Smooth muscle cell (in vitro differentiated cells): ENCODE data around the gene FRMD4B. TPM values are rescaled to one million over a fixed set of nuclear protein-coding genes. Genes with fewer than 3 reads are reported as not detected.

Source experiments
- DNase-seq: peaks from one replicate; lab custom pipeline; 2025; ENCODE audit not compliant: unreplicated experiment; lab: John Stamatoyannopoulos, UW
- H2AFZ ChIP-seq: fragments of 200-600 bp; sonication (generic); 2 replicates; pipeline ENCODE4 v1.6.0; 2016; ENCODE audit warnings: antibody characterized with exemption, low read depth, mild to moderate bottlenecking
- H3F3A ChIP-seq: fragments of 200-600 bp; sonication (generic); 2 replicates; pipeline ENCODE4 v1.6.0; 2017; ENCODE audit warnings: antibody characterized with exemption, low read depth
- H3K27ac ChIP-seq: fragments of 200-600 bp; sonication (generic); 2 replicates; pipeline ENCODE4 v1.5.1; 2016; ENCODE audit warnings: low read depth, mild to moderate bottlenecking
- H3K27me3 ChIP-seq: fragments of 200-600 bp; sonication (generic); 2 replicates; pipeline ENCODE4 v1.6.1; 2016; ENCODE audit warnings: low read depth, mild to moderate bottlenecking
- H3K36me3 ChIP-seq: fragments of 200-600 bp; sonication (generic); 2 replicates; pipeline ENCODE4 v1.5.1; 2016; ENCODE audit warnings: low read depth
- H3K4me1 ChIP-seq: fragments of 200-600 bp; sonication (generic); 2 replicates; pipeline ENCODE4 v1.5.1; 2016; ENCODE audit warnings: low read depth
- H3K4me2 ChIP-seq: fragments of 200-600 bp; sonication (generic); 2 replicates; pipeline ENCODE4 v1.6.0; 2016; ENCODE audit warnings: mild to moderate bottlenecking
- H3K4me3 ChIP-seq: fragments of 200-600 bp; sonication (generic); 2 replicates; pipeline ENCODE4 v1.5.1; 2016; ENCODE audit warnings: mild to moderate bottlenecking
- H3K79me2 ChIP-seq: fragments of 200-600 bp; sonication (generic); 2 replicates; pipeline ENCODE4 v1.6.0; 2016; ENCODE audit warnings: low read depth, mild to moderate bottlenecking
- H3K9ac ChIP-seq: fragments of 200-600 bp; sonication (generic); 2 replicates; pipeline ENCODE4 v1.6.0; 2016; ENCODE audit warnings: low read depth
- H3K9me3 ChIP-seq: fragments of 200-600 bp; sonication (generic); replicated peaks from 2 replicates; pipeline ENCODE4 v1.5.1; 2016; ENCODE audit warnings: low read depth
- H4K20me1 ChIP-seq: fragments of 200-600 bp; sonication (generic); 2 replicates; pipeline ENCODE4 v1.6.0; 2016; ENCODE audit warnings: low read depth
- WGBS: methylation state at CpG from one replicate; pipeline ENCODE4 v1.1.7; 2016; ENCODE audit warnings: low lambda C conversion rate; 5-methylcytosine and 5-hydroxymethylcytosine counted together
- polyA plus RNA-seq: library from polyadenylated mRNA; unstranded; fragments of >200 nt; fragmentation: Nextera tagmentation; extraction: Ambion mirVana; gene quantifications from 2 replicates; pipeline ENCODE4 v1.2.1, GENCODE V29; 2016
- total RNA-seq: library from RNA; depleted of rRNA; stranded (reverse); fragments of >200 nt; gene quantifications from 2 replicates; pipeline ENCODE4 v1.2.3, GENCODE V29; 2014
- TF ChIP-seq, protein P1 (sequence below): fragments of 200-600 bp; sonication (generic); IDR thresholded peaks from 2 replicates; pipeline ENCODE4 v1.5.1; 2017; ENCODE audit warnings: borderline replicate concordance, mild to moderate bottlenecking, antibody characterized with exemption; ENCODE audit not compliant: insufficient read depth, poor library complexity, severe bottlenecking

Gene FRMD4B
- total and polyA plus RNA-seq, 2 experiments from 2014 or later = 3.7 to 24.3 TPM

DNA sequence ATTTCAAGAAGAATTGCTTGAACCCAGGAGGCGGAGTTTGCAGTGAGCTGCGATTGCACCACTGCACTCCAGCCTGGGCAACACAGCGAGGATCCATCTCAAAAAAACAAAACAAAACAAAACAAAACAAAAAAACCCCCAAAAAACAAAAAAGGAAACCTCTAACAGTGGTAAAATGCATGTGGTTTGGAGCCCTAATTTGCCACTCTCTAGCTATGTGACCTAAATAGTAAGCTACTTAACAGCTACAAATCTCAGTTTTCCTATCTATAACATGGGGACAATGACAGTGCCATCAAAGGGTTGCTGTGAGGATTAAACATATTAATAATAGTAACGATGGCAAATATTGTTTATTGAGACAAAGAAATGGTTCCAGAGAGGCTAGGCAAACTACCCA is 144.1 kb downstream of the FRMD4B start:
- H2AFZ ChIP-seq = no peak overlapping the region
- TF ChIP-seq, protein P1, sequence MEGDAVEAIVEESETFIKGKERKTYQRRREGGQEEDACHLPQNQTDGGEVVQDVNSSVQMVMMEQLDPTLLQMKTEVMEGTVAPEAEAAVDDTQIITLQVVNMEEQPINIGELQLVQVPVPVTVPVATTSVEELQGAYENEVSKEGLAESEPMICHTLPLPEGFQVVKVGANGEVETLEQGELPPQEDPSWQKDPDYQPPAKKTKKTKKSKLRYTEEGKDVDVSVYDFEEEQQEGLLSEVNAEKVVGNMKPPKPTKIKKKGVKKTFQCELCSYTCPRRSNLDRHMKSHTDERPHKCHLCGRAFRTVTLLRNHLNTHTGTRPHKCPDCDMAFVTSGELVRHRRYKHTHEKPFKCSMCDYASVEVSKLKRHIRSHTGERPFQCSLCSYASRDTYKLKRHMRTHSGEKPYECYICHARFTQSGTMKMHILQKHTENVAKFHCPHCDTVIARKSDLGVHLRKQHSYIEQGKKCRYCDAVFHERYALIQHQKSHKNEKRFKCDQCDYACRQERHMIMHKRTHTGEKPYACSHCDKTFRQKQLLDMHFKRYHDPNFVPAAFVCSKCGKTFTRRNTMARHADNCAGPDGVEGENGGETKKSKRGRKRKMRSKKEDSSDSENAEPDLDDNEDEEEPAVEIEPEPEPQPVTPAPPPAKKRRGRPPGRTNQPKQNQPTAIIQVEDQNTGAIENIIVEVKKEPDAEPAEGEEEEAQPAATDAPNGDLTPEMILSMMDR = no peak
- peaks cover 12% of the 10 kb centered on the region for H3F3A ChIP-seq
- 94% methylated on average over 4 of the region's 4 CpGs for WGBS
- no peaks in the 10 kb centered on the region for H3K9me3 ChIP-seq
- no peaks in the 10 kb centered on the region for H3K79me2 ChIP-seq
- peak overlapping the region; percentile 99 for H3K27ac ChIP-seq
- H3K4me2 ChIP-seq = no peak overlapping the region
- H3K36me3 ChIP-seq = no peaks in the 10 kb centered on the region
- H3K27me3 ChIP-seq = no peaks in the 10 kb centered on the region
- peaks cover 25% of the 10 kb centered on the region for H3K4me1 ChIP-seq
- no peak for DNase-seq
- peak overlapping the region; percentile 1 for H3K9ac ChIP-seq
- no peaks in the 10 kb centered on the region for H4K20me1 ChIP-seq
- H3K4me3 ChIP-seq = no peak overlapping the region

DNA sequence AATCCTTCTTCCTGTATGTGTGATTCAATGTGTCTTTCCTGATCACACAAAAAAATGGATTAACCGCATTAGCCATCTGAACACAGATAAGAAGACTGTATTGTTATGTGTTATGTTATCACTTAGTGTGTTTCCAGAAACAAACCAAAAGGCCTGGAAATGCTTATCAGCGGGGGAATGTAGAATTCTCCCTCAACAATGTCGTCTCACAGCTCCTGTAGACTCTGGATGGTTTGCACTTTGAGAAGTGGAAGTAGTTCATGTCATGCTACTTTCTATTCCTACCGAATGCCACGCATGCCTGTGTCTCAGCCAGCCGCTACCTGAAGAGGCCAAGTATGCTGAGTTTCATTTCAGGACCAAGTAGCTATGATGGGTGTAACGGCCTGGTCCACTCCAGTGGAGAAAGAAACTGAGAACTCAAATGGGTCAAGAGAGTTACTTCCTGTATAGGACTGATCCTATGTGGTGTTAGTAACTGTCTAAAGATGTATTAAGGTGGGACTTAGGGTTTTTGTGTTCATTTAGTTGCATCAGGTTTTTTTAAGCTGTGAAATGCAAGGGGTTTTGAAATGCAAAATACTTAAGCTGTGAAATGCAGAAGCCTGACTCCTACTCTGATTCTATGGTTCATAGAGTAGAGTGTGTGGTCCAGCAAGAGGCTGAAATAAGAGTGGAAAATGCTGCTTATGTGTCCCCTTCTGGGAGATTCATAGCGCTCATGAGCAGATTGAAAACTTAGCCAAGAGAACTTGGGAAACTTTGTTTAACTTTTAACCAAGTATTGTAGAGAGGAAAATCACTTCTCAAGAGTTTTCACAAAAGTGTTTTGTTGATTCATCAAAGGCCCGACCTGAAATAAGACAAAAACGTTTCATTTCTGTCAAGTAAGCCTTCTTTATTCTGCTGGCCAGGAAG is 145.0 kb downstream of the FRMD4B start:
- no peaks in the 10 kb centered on the region for H3K36me3 ChIP-seq
- no peak overlapping the region for H2AFZ ChIP-seq
- H3F3A ChIP-seq = peaks cover 12% of the 10 kb centered on the region
- peak overlapping the region; percentile 21 for H3K9ac ChIP-seq
- H3K79me2 ChIP-seq = no peaks in the 10 kb centered on the region
- H3K4me3 ChIP-seq = no peak overlapping the region
- no peaks in the 10 kb centered on the region for H3K27me3 ChIP-seq
- no peak for DNase-seq
- WGBS = 28% methylated on average over 10 of the region's 10 CpGs
- no peaks in the 10 kb centered on the region for H4K20me1 ChIP-seq
- peak overlapping the region; percentile 99 for H3K27ac ChIP-seq
- peaks cover 25% of the 10 kb centered on the region for H3K4me1 ChIP-seq
- H3K9me3 ChIP-seq = no peaks in the 10 kb centered on the region
- H3K4me2 ChIP-seq = peak overlapping the region; percentile 61
- TF ChIP-seq, protein P1 = no peak

- no peaks in the 10 kb centered on the region for H3K79me2 ChIP-seq
- no peaks in the 10 kb centered on the region for H4K20me1 ChIP-seq
- H3K9me3 ChIP-seq = no peaks in the 10 kb centered on the region
- TF ChIP-seq, protein P1 = no peak
- no peaks in the 10 kb centered on the region for H3K27me3 ChIP-seq
- peaks cover 21% of the 10 kb centered on the region for H3K4me1 ChIP-seq
- H2AFZ ChIP-seq = no peak overlapping the region
- no peak overlapping the region for H3K27ac ChIP-seq
- H3K4me2 ChIP-seq = no peak overlapping the region
- no peaks in the 10 kb centered on the region for H3K36me3 ChIP-seq
- no peak for DNase-seq
- H3K4me3 ChIP-seq = no peak overlapping the region
- 93% methylated on average over 1 of the region's 1 CpG for WGBS
- no peak overlapping the region for H3K9ac ChIP-seq
- H3F3A ChIP-seq = peaks cover 16% of the 10 kb centered on the region
Measured at GRCh38 chr3:69239063-69239462, 146.8 kb downstream of the FRMD4B start.
